ENCODE measurements around the gene DXO. TPM values are rescaled to one million over a fixed set of nuclear protein-coding genes. Genes with fewer than 3 reads are reported as not detected.

Gene DXO
- 11.1 to 12.8 TPM (median 12.1 TPM) in 5 replicates for total RNA-seq (2022; extraction: Qiagen RNA extraction; ENCODE audit: low read depth)

GRCh38 chr6:31971993-31972708 lies at the start of gene DXO:
Gene DXO, minus strand, starts transcription at chr6:31972138. Its CDS starts 463 bp downstream, at chr6:31971675.

GRCh38 chr6:32014547-32014946 lies 42.6 kb upstream of the DXO start, which contains the start of gene C4B:
Gene C4B, plus strand, starts transcription at chr6:32014795. Its CDS starts 51 bp downstream, at chr6:32014846.

GRCh38 chr6:31981744-31982143 lies 9.8 kb upstream of the DXO start, which contains the start of gene C4A:
Gene C4A, plus strand, starts transcription at chr6:31982057. Its CDS starts 51 bp downstream, at chr6:31982108.

GRCh38 chr6:31958741-31959739 lies 12.9 kb downstream of the DXO start, which contains the start of the genes NELFE and SKIC2:
Gene NELFE, minus strand, starts transcription at chr6:31958971. Its CDS starts 525 bp downstream, at chr6:31958446.
Gene SKIC2, plus strand, starts transcription at chr6:31959175. Its CDS starts 18 bp downstream, at chr6:31959193.

DNA sequence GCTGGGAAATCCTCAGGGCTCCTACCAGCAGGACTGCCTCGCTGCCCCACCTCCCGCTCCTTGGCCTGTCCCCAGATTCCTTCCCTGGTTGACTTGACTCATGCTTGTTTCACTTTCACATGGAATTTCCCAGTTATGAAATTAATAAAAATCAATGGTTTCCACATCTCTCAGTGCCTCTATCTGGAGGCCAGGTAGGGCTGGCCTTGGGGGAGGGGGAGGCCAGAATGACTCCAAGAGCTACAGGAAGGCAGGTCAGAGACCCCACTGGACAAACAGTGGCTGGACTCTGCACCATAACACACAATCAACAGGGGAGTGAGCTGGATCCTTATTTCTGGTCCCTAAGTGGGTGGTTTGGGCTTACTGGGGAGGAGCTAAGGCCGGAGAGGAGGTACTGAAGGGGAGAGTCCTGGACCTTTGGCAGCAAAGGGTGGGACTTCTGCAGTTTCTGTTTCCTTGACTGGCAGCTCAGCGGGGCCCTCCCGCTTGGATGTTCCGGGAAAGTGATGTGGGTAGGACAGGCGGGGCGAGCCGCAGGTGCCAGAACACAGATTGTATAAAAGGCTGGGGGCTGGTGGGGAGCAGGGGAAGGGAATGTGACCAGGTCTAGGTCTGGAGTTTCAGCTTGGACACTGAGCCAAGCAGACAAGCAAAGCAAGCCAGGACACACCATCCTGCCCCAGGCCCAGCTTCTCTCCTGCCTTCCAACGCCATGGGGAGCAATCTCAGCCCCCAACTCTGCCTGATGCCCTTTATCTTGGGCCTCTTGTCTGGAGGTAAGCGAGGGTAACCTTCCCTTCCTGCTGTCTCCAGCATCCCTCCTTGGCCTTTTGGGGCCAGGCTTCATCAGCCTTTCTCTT lies 26.2 kb downstream of the DXO start, which contains the start of gene CFB:
TSS of gene CFB (plus strand) at position 589 of the 863 bp plus-strand sequence. CDS start at position 716, 127 bp downstream.

GRCh38 chr6:31927242-31927862 lies 44.6 kb downstream of the DXO start, which contains the start of gene C2:
Gene C2, plus strand, starts transcription at chr6:31927717. Its CDS starts 36 bp downstream, at chr6:31927753.

Other genes starting within 250 kb of the DXO start
- gene MPIG6B, start 248.8 kb downstream of the DXO start, total RNA-seq (2022; extraction: Qiagen RNA extraction; ENCODE audit: low read depth), result not detected in 5 replicates
- 27.0 to 30.0 TPM (median 27.6 TPM) in 5 replicates for gene DDAH2, start 242.8 kb downstream of the DXO start, total RNA-seq (2022; extraction: Qiagen RNA extraction; ENCODE audit: low read depth)
- gene CLIC1, start 235.6 kb downstream of the DXO start, total RNA-seq (2022; extraction: Qiagen RNA extraction; ENCODE audit: low read depth), result 490 to 521 TPM (median 507 TPM) in 5 replicates
- 10.7 to 16.8 TPM (median 15.8 TPM) in 5 replicates for gene MSH5, start 232.1 kb downstream of the DXO start, total RNA-seq (2022; extraction: Qiagen RNA extraction; ENCODE audit: low read depth)
- 3.0 to 5.0 TPM (median 3.3 TPM) in 5 replicates for gene SAPCD1, start 209.5 kb downstream of the DXO start, total RNA-seq (2022; extraction: Qiagen RNA extraction; ENCODE audit: low read depth)
- gene VWA7, start 194.8 kb downstream of the DXO start, total RNA-seq (2022; extraction: Qiagen RNA extraction; ENCODE audit: low read depth), result 1.4 to 2.0 TPM (median 1.8 TPM) in 5 replicates
- 52.7 to 64.9 TPM (median 59.0 TPM) in 5 replicates for gene VARS1, start 176.4 kb downstream of the DXO start, total RNA-seq (2022; extraction: Qiagen RNA extraction; ENCODE audit: low read depth)
- 49.8 to 66.9 TPM (median 61.6 TPM) in 5 replicates for gene LSM2, start 165.2 kb downstream of the DXO start, total RNA-seq (2022; extraction: Qiagen RNA extraction; ENCODE audit: low read depth)
- gene HSPA1L, start 156.9 kb downstream of the DXO start, total RNA-seq (2022; extraction: Qiagen RNA extraction; ENCODE audit: low read depth), result 1.00 to 2.0 TPM (median 1.9 TPM) in 5 replicates
- 134 to 436 TPM (median 349 TPM) in 5 replicates for gene HSPA1A, start 156.6 kb downstream of the DXO start, total RNA-seq (2022; extraction: Qiagen RNA extraction; ENCODE audit: low read depth)
- gene HSPA1B, start 144.4 kb downstream of the DXO start, total RNA-seq (2022; extraction: Qiagen RNA extraction; ENCODE audit: low read depth), result 109 to 336 TPM (median 263 TPM) in 5 replicates
- gene NEU1, start 109.3 kb downstream of the DXO start, total RNA-seq (2022; extraction: Qiagen RNA extraction; ENCODE audit: low read depth), result 26.4 to 37.6 TPM (median 30.1 TPM) in 5 replicates
- 0.05 to 0.36 TPM (median 0.15 TPM) in 3 of 5 replicates, not detected in the others for gene SLC44A4, start 93.1 kb downstream of the DXO start, total RNA-seq (2022; extraction: Qiagen RNA extraction; ENCODE audit: low read depth)
- 21.2 to 34.6 TPM (median 30.7 TPM) in 5 replicates for gene EHMT2, start 74.4 kb downstream of the DXO start, total RNA-seq (2022; extraction: Qiagen RNA extraction; ENCODE audit: low read depth)
- 3.5 to 5.5 TPM (median 4.8 TPM) in 5 replicates for gene ZBTB12, start 70.1 kb downstream of the DXO start, total RNA-seq (2022; extraction: Qiagen RNA extraction; ENCODE audit: low read depth)
- 0.31 to 0.48 TPM (median 0.36 TPM) in 5 replicates for gene C2, start 44.4 kb downstream of the DXO start, total RNA-seq (2022; extraction: Qiagen RNA extraction; ENCODE audit: low read depth)
- 1.7 to 3.4 TPM (median 2.1 TPM) in 5 replicates for gene CFB, start 26.0 kb downstream of the DXO start, total RNA-seq (2022; extraction: Qiagen RNA extraction; ENCODE audit: low read depth)
- 74.0 to 87.1 TPM (median 79.5 TPM) in 5 replicates for gene NELFE, start 13.2 kb downstream of the DXO start, total RNA-seq (2022; extraction: Qiagen RNA extraction; ENCODE audit: low read depth)
- gene SKIC2, start 13.0 kb downstream of the DXO start, total RNA-seq (2022; extraction: Qiagen RNA extraction; ENCODE audit: low read depth), result 22.6 to 27.8 TPM (median 24.2 TPM) in 5 replicates
- 1.00 to 1.6 TPM (median 1.2 TPM) in 5 replicates for gene C4A, start 9.9 kb upstream of the DXO start, total RNA-seq (2022; extraction: Qiagen RNA extraction; ENCODE audit: low read depth)
- 0.72 to 1.2 TPM (median 0.84 TPM) in 5 replicates for gene C4B, start 42.7 kb upstream of the DXO start, total RNA-seq (2022; extraction: Qiagen RNA extraction; ENCODE audit: low read depth)
- 0.06 TPM in 1 of 5 replicates, not detected in the others for gene CYP21A2, start 66.3 kb upstream of the DXO start, total RNA-seq (2022; extraction: Qiagen RNA extraction; ENCODE audit: low read depth)
- gene TNXB, start 137.2 kb upstream of the DXO start, total RNA-seq (2022; extraction: Qiagen RNA extraction; ENCODE audit: low read depth), result 0.38 to 1.0 TPM (median 0.69 TPM) in 5 replicates
- gene ATF6B, start 156.1 kb upstream of the DXO start, total RNA-seq (2022; extraction: Qiagen RNA extraction; ENCODE audit: low read depth), result 28.7 to 38.6 TPM (median 35.4 TPM) in 5 replicates
- 7.2 to 9.2 TPM (median 8.4 TPM) in 5 replicates for gene FKBPL, start 158.2 kb upstream of the DXO start, total RNA-seq (2022; extraction: Qiagen RNA extraction; ENCODE audit: low read depth)
- 0.58 to 0.95 TPM (median 0.74 TPM) in 5 replicates for gene PRRT1, start 179.8 kb upstream of the DXO start, total RNA-seq (2022; extraction: Qiagen RNA extraction; ENCODE audit: low read depth)
- 8.4 to 10.4 TPM (median 8.8 TPM) in 5 replicates for gene PPT2, start 182.0 kb upstream of the DXO start, total RNA-seq (2022; extraction: Qiagen RNA extraction; ENCODE audit: low read depth)
- 0.73 to 2.2 TPM (median 1.5 TPM) in 5 replicates for gene EGFL8, start 192.5 kb upstream of the DXO start, total RNA-seq (2022; extraction: Qiagen RNA extraction; ENCODE audit: low read depth)
- gene AGPAT1, start 203.9 kb upstream of the DXO start, total RNA-seq (2022; extraction: Qiagen RNA extraction; ENCODE audit: low read depth), result 33.2 to 42.8 TPM (median 39.6 TPM) in 5 replicates
- gene RNF5, start 206.3 kb upstream of the DXO start, total RNA-seq (2022; extraction: Qiagen RNA extraction; ENCODE audit: low read depth), result 36.2 to 45.9 TPM (median 44.5 TPM) in 5 replicates
- gene AGER, start 212.1 kb upstream of the DXO start, total RNA-seq (2022; extraction: Qiagen RNA extraction; ENCODE audit: low read depth), result 1.4 to 2.3 TPM (median 2.1 TPM) in 5 replicates
- gene PBX2, start 218.1 kb upstream of the DXO start, total RNA-seq (2022; extraction: Qiagen RNA extraction; ENCODE audit: low read depth), result 17.0 to 21.1 TPM (median 18.5 TPM) in 5 replicates
- gene GPSM3, start 220.5 kb upstream of the DXO start, total RNA-seq (2022; extraction: Qiagen RNA extraction; ENCODE audit: low read depth), result 0.24 to 0.55 TPM (median 0.34 TPM) in 5 replicates